Activated naive CD8-positive, alpha-beta T cell treated with anti-CD3 and anti-CD28 coated beads, Interleukin-2, amount 50 U/mL, for 24 hours (primary cell): ENCODE data around the gene IFNA7.

Source experiments
- ATAC-seq: fragments of 150-1000 bp; cut with Tn5 transposase; one replicate; pipeline ENCODE4 v1.10.0; 2021
- DNase-seq: peaks from one replicate; pipeline ENCODE4 v3.0.0; 2021
- H3K27ac Mint-ChIP-seq: one replicate; pipeline ENCODE4 v1.8.0; 2021; ENCODE audit warnings: mild to moderate bottlenecking, mixed read lengths
- H3K27me3 Mint-ChIP-seq: one replicate; pipeline ENCODE4 v1.8.0; 2021; ENCODE audit warnings: mixed read lengths
- H3K36me3 Mint-ChIP-seq: one replicate; pipeline ENCODE4 v1.8.0; 2021; ENCODE audit warnings: low read depth, mixed read lengths
- H3K4me1 Mint-ChIP-seq: one replicate; pipeline ENCODE4 v1.8.0; 2021; ENCODE audit warnings: mixed read lengths
- H3K4me3 Mint-ChIP-seq: one replicate; pipeline ENCODE4 v1.8.0; 2021; ENCODE audit warnings: mild to moderate bottlenecking, moderate library complexity, mixed read lengths
- H3K9me3 Mint-ChIP-seq: one replicate; pipeline ENCODE4 v1.8.0; 2021; ENCODE audit warnings: mixed read lengths

Gene IFNA7

DNA sequence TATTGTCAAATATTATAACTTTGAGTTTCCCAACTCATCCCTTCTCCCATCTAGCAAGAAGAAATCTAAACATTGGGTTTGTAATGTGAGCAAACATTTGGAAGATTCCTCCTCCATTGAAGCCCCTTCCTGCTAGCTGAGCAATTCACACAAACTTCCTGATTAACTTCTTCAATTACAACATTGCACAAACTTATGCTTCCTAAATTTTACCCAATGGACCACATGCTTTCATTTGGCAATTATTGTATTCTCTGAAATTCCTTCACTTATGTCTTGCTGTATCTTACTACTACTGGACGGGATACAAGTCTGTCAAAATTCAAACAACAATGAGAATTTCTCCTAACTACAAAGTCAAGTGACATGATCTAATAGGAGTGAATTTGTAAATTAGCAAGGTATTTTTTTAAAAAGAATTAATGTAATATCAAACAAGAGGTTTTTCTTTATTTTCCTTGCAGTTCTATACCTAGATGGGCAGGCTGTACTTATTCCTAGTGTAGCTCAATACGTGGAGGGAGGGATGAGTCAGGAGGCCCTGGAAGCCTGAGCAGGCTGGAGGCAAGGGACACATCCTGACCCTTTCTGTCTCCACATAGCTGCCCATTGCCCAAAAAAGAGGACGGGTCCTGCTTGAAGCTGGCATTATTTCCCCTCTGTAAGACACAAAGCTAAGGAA is 48.5 kb downstream of the IFNA7 start:
- ATAC-seq, result no peak
- no peak overlapping the region for H3K27ac Mint-ChIP-seq

More for the DNA sequence above, 48.5 kb downstream of the IFNA7 start:
- no peak for DNase-seq
- Mint-ChIP-seq H3K36me3 (no peaks in the 10 kb centered on the region), H3K4me3 (no peak overlapping the region), H3K27me3 (peaks cover 5% of the 10 kb centered on the region), H3K4me1 (peaks cover 6% of the 10 kb centered on the region), H3K9me3 (peaks cover 14% of the 10 kb centered on the region)
